Activated naive CD8-positive, alpha-beta T cell treated with anti-CD3 and anti-CD28 coated beads for 36 hours (primary cell): Measurements from ENCODE around the gene TUBA3D. TPM values are rescaled to one million over a fixed set of nuclear protein-coding genes. Genes with fewer than 3 reads are reported as not detected.
"Not testable (repeated sequence)": the region's sequence is repeated elsewhere in the genome, so short reads cannot be mapped to it uniquely, and the experiment has no call there.

Experiments used
- DNase-seq: peaks from one replicate; pipeline ENCODE4 v3.0.0; 2021
- H3K27ac Mint-ChIP-seq: one replicate; pipeline ENCODE4 v1.8.0; 2022; ENCODE audit warnings: mild to moderate bottlenecking, moderate library complexity, mixed read lengths
- H3K27me3 Mint-ChIP-seq: one replicate; pipeline ENCODE4 v1.8.0; 2022; ENCODE audit warnings: mild to moderate bottlenecking, mixed read lengths
- H3K36me3 Mint-ChIP-seq: one replicate; pipeline ENCODE4 v1.8.0; 2021; ENCODE audit warnings: mild to moderate bottlenecking, mixed read lengths
- H3K4me1 Mint-ChIP-seq: one replicate; pipeline ENCODE4 v1.8.0; 2021; ENCODE audit warnings: mixed read lengths
- H3K4me3 Mint-ChIP-seq: one replicate; pipeline ENCODE4 v1.8.0; 2022; ENCODE audit warnings: mild to moderate bottlenecking, moderate library complexity, mixed read lengths
- H3K9me3 Mint-ChIP-seq: one replicate; pipeline ENCODE4 v1.8.0; 2022; ENCODE audit warnings: mixed read lengths
- total RNA-seq, 2 experiments: library from RNA; stranded (reverse); gene quantifications; one replicate each; pipeline ENCODE4 v1.2.3, GENCODE V29; 2021

The TUBA3D gene
- total RNA-seq, 2 experiments from 2014 or later: not detected

- Mint-ChIP-seq H3K4me1 (peaks cover 30% of the 10 kb centered on the region), H3K4me3 (peak overlapping the region; percentile 97)
- DNase-seq: no peak
Observed at GRCh38 chr2:131493199-131493968, 17.5 kb downstream of the TUBA3D start.

GRCh38 chr2:131495506-131495905, 19.6 kb downstream of the TUBA3D start:
- not testable (repeated sequence) for DNase-seq, H3K27me3 Mint-ChIP-seq, H3K27ac Mint-ChIP-seq, H3K9me3 Mint-ChIP-seq
- Mint-ChIP-seq H3K36me3 (peaks cover 32% of the 10 kb centered on the region), H3K4me3 (peak overlapping the region; percentile 7), H3K4me1 (peaks cover 28% of the 10 kb centered on the region)

More at GRCh38 chr2:131493199-131493968, 17.5 kb downstream of the TUBA3D start:
- no peaks in the 10 kb centered on the region for H3K9me3 Mint-ChIP-seq
- H3K27me3 Mint-ChIP-seq: no peaks in the 10 kb centered on the region
- peaks cover 47% of the 10 kb centered on the region for H3K36me3 Mint-ChIP-seq
- peak overlapping the region; percentile 98 for H3K27ac Mint-ChIP-seq

GRCh38 chr2:131498321-131498973, 22.5 kb downstream of the TUBA3D start:
- Mint-ChIP-seq H3K4me1 (peaks cover 23% of the 10 kb centered on the region), H3K36me3 (peaks cover 21% of the 10 kb centered on the region), H3K27ac (peak overlapping the region; percentile 75)
- not testable (repeated sequence) for H3K4me3 Mint-ChIP-seq, DNase-seq, H3K27me3 Mint-ChIP-seq, H3K9me3 Mint-ChIP-seq

- not testable (repeated sequence) for H3K4me1 Mint-ChIP-seq, H3K9me3 Mint-ChIP-seq, H3K27me3 Mint-ChIP-seq, H3K27ac Mint-ChIP-seq, DNase-seq, H3K4me3 Mint-ChIP-seq
- peaks cover 11% of the 10 kb centered on the region for H3K36me3 Mint-ChIP-seq
Observed at GRCh38 chr2:131503587-131503986, 27.7 kb downstream of the TUBA3D start.

- H3K4me3 Mint-ChIP-seq, DNase-seq, H3K9me3 Mint-ChIP-seq, H3K27me3 Mint-ChIP-seq, H3K4me1 Mint-ChIP-seq: not testable (repeated sequence)
- Mint-ChIP-seq H3K27ac (peak overlapping the region; percentile 65), H3K36me3 (peaks cover 11% of the 10 kb centered on the region)
Observed at GRCh38 chr2:131504082-131504750, 28.3 kb downstream of the TUBA3D start.

GRCh38 chr2:131509615-131510014, 33.7 kb downstream of the TUBA3D start:
- Mint-ChIP-seq H3K36me3 (peaks cover 14% of the 10 kb centered on the region), H3K4me1 (peaks cover 7% of the 10 kb centered on the region), H3K4me3 (no peak overlapping the region), H3K27ac (no peak overlapping the region), H3K9me3 (no peaks in the 10 kb centered on the region), H3K27me3 (no peaks in the 10 kb centered on the region)
- no peak for DNase-seq

- not testable (repeated sequence) for H3K27me3 Mint-ChIP-seq, H3K9me3 Mint-ChIP-seq, DNase-seq, H3K27ac Mint-ChIP-seq, H3K36me3 Mint-ChIP-seq, H3K4me1 Mint-ChIP-seq, H3K4me3 Mint-ChIP-seq
Observed at GRCh38 chr2:131511291-131511968, 35.5 kb downstream of the TUBA3D start.

GRCh38 chr2:131511969-131512870, 36.3 kb downstream of the TUBA3D start:
- H3K27me3 Mint-ChIP-seq, H3K36me3 Mint-ChIP-seq, H3K9me3 Mint-ChIP-seq, H3K4me3 Mint-ChIP-seq, H3K4me1 Mint-ChIP-seq, DNase-seq: not testable (repeated sequence)
- H3K27ac Mint-ChIP-seq: peak overlapping the region; percentile 38

GRCh38 chr2:131514408-131515166, 38.7 kb downstream of the TUBA3D start:
- DNase-seq, H3K4me1 Mint-ChIP-seq, H3K9me3 Mint-ChIP-seq, H3K27me3 Mint-ChIP-seq, H3K4me3 Mint-ChIP-seq: not testable (repeated sequence)
- peak overlapping the region; percentile 34 for H3K27ac Mint-ChIP-seq
- H3K36me3 Mint-ChIP-seq: peaks cover 10% of the 10 kb centered on the region

- H3K4me3 Mint-ChIP-seq, DNase-seq, H3K4me1 Mint-ChIP-seq, H3K27me3 Mint-ChIP-seq, H3K27ac Mint-ChIP-seq, H3K9me3 Mint-ChIP-seq: not testable (repeated sequence)
- peaks cover 10% of the 10 kb centered on the region for H3K36me3 Mint-ChIP-seq
Observed at GRCh38 chr2:131515235-131515634, 39.3 kb downstream of the TUBA3D start.

GRCh38 chr2:131516011-131516410, 40.1 kb downstream of the TUBA3D start:
- H3K9me3 Mint-ChIP-seq: no peaks in the 10 kb centered on the region
- DNase-seq: no peak
- peaks cover 10% of the 10 kb centered on the region for H3K36me3 Mint-ChIP-seq
- H3K27me3 Mint-ChIP-seq: no peaks in the 10 kb centered on the region
- H3K4me3 Mint-ChIP-seq: no peak overlapping the region
- H3K4me1 Mint-ChIP-seq: peaks cover 7% of the 10 kb centered on the region
- H3K27ac Mint-ChIP-seq: no peak overlapping the region

- H3K36me3 Mint-ChIP-seq: peaks cover 10% of the 10 kb centered on the region
- H3K4me1 Mint-ChIP-seq, H3K27me3 Mint-ChIP-seq, H3K4me3 Mint-ChIP-seq, H3K27ac Mint-ChIP-seq, DNase-seq, H3K9me3 Mint-ChIP-seq: not testable (repeated sequence)
Observed at GRCh38 chr2:131516621-131517020, 40.7 kb downstream of the TUBA3D start.

GRCh38 chr2:131517106-131517831, 41.4 kb downstream of the TUBA3D start:
- no peak overlapping the region for H3K27ac Mint-ChIP-seq
- H3K4me3 Mint-ChIP-seq: peak overlapping the region; percentile 7
- peaks cover 7% of the 10 kb centered on the region for H3K4me1 Mint-ChIP-seq
- DNase-seq: no peak
- no peaks in the 10 kb centered on the region for H3K9me3 Mint-ChIP-seq
- H3K36me3 Mint-ChIP-seq: peaks cover 10% of the 10 kb centered on the region
- no peaks in the 10 kb centered on the region for H3K27me3 Mint-ChIP-seq
